GM18517 (cell line): ENCODE results near the gene RNF222.
"Not testable (repeated sequence)": the region's sequence is repeated elsewhere in the genome, so short reads cannot be mapped to it uniquely, and the experiment has no call there.

Experiments
- ATAC-seq: cut with Tn5 transposase; IDR thresholded peaks from one replicate; pipeline ENCODE4 v1.9.1; 2021; ENCODE audit warnings: mild to moderate bottlenecking, moderate library complexity; ENCODE audit not compliant: unreplicated experiment

RNF222 gene

GRCh38 chr17:8412089-8412488, 14.5 kb upstream of the RNF222 start:
- ATAC-seq = no peak

- ATAC-seq = no peak
These were observed 13.2 kb upstream of the RNF222 start for GRCh38 chr17:8410883-8411238.

- ATAC-seq = no peak
These were observed 12.6 kb upstream of the RNF222 start for GRCh38 chr17:8409966-8410882.

GRCh38 chr17:8408371-8408770, 10.7 kb upstream of the RNF222 start:
- no peak for ATAC-seq

- no peak for ATAC-seq
These were observed 8.5 kb upstream of the RNF222 start for GRCh38 chr17:8406174-8406573.

GRCh38 chr17:8405499-8406016, 7.9 kb upstream of the RNF222 start:
- ATAC-seq = no peak

GRCh38 chr17:8402921-8403536, 5.4 kb upstream of the RNF222 start:
- no peak for ATAC-seq

GRCh38 chr17:8401107-8401506, 3.5 kb upstream of the RNF222 start:
- no peak for ATAC-seq

GRCh38 chr17:8398980-8399379, 1.4 kb upstream of the RNF222 start:
- ATAC-seq = no peak

- not testable (repeated sequence) for ATAC-seq
These were observed 3.1 kb downstream of the RNF222 start for GRCh38 chr17:8394497-8394896.

- no peak for ATAC-seq
These were observed 4.0 kb downstream of the RNF222 start for GRCh38 chr17:8393470-8394231.

- ATAC-seq = no peak
These were observed 4.8 kb downstream of the RNF222 start for GRCh38 chr17:8392674-8393469.

- ATAC-seq = no peak
These were observed 5.4 kb downstream of the RNF222 start for GRCh38 chr17:8392274-8392673.

- no peak for ATAC-seq
These were observed 5.9 kb downstream of the RNF222 start for GRCh38 chr17:8391711-8392110.

- ATAC-seq = no peak
These were observed 9.5 kb downstream of the RNF222 start for GRCh38 chr17:8387914-8388651.

- no peak for ATAC-seq
These were observed 10.8 kb downstream of the RNF222 start for GRCh38 chr17:8386841-8387240.

GRCh38 chr17:8384801-8385378, 12.7 kb downstream of the RNF222 start:
- ATAC-seq = no peak

GRCh38 chr17:8383143-8383822, 14.3 kb downstream of the RNF222 start, which contains the start of gene RPL26:
Gene RPL26 (minus strand): TSS chr17:8383193. CDS start chr17:8382310, 883 bp downstream.
- ATAC-seq = peak; percentile 93

- ATAC-seq = no peak
These were observed 14.8 kb downstream of the RNF222 start for GRCh38 chr17:8382880-8383142.
